GM10266 (cell line): Measurements from ENCODE around the gene MIS18A.
"Not testable (repeated sequence)": the region's sequence is repeated elsewhere in the genome, so short reads cannot be mapped to it uniquely, and the experiment has no call there.

Source experiments
- DNase-seq: peaks from one replicate; pipeline ENCODE4 v3.0.0; 2012; ENCODE audit errors: extremely low spot score
- CTCF ChIP-seq: IDR thresholded peaks from 2 replicates; pipeline ENCODE4 v1.5.1; 2012; ENCODE audit warnings: mild to moderate bottlenecking, low read depth; ENCODE audit not compliant: control insufficient read depth, insufficient read depth; ENCODE audit errors: missing control alignments

The MIS18A gene

GRCh38 chr21:32312326-32312725 lies 33.5 kb upstream of the MIS18A start:
- no peak for TF ChIP-seq CTCF
- no peak for DNase-seq

GRCh38 chr21:32311621-32312020 lies 32.8 kb upstream of the MIS18A start:
- no peak for TF ChIP-seq CTCF

GRCh38 chr21:32310976-32311375 lies 32.1 kb upstream of the MIS18A start:
- DNase-seq, result not testable (repeated sequence)

More at GRCh38 chr21:32311621-32312020, 32.8 kb upstream of the MIS18A start:
- no peak for DNase-seq

GRCh38 chr21:32309906-32310460 lies 31.1 kb upstream of the MIS18A start:
- no peak for DNase-seq
- TF ChIP-seq CTCF, result no peak

GRCh38 chr21:32308696-32309095 lies 29.8 kb upstream of the MIS18A start:
- TF ChIP-seq CTCF, result no peak
- DNase-seq, result no peak

- DNase-seq, result no peak
- no peak for TF ChIP-seq CTCF
Measured at GRCh38 chr21:32307706-32308105, 28.9 kb upstream of the MIS18A start.

- TF ChIP-seq CTCF, result no peak
- DNase-seq, result no peak
Measured at GRCh38 chr21:32306021-32306780, 27.4 kb upstream of the MIS18A start.
